Nephron progenitor cell (in vitro differentiated cells): ENCODE data around the gene MRPL32.

Source experiments
- DNase-seq: peaks from one replicate; pipeline ENCODE4 v3.0.0; 2021
- H3K27ac Mint-ChIP-seq: 2 replicates; pipeline ENCODE4 v1.8.0; 2021; ENCODE audit warnings: mild to moderate bottlenecking, moderate library complexity, mixed read lengths
- H3K27me3 Mint-ChIP-seq: 2 replicates; pipeline ENCODE4 v1.8.0; 2021; ENCODE audit warnings: mild to moderate bottlenecking, low read depth, mixed read lengths; ENCODE audit not compliant: poor library complexity
- H3K36me3 Mint-ChIP-seq: 2 replicates; pipeline ENCODE4 v1.8.0; 2021; ENCODE audit warnings: low read depth, mixed read lengths
- H3K4me1 Mint-ChIP-seq: 2 replicates; pipeline ENCODE4 v1.8.0; 2021; ENCODE audit warnings: mixed read lengths
- H3K4me3 Mint-ChIP-seq: 2 replicates; pipeline ENCODE4 v1.8.0; 2021; ENCODE audit warnings: mild to moderate bottlenecking, moderate library complexity, mixed read lengths
- H3K9me3 Mint-ChIP-seq: 2 replicates; pipeline ENCODE4 v1.8.0; 2021; ENCODE audit warnings: mild to moderate bottlenecking, moderate library complexity, mixed read lengths
- CTCF ChIP-seq: fragments of 200-600 bp; sonication (generic); IDR thresholded peaks from 2 replicates; pipeline ENCODE4 v1.5.0; 2021; ENCODE audit warnings: antibody characterized with exemption

The MRPL32 gene

GRCh38 chr7:42976371-42976770, 44.2 kb downstream of the MRPL32 start:
- peaks cover 11% of the 10 kb centered on the region for H3K4me1 Mint-ChIP-seq
- TF ChIP-seq CTCF: no peak
- H3K27ac Mint-ChIP-seq: no peak overlapping the region

GRCh38 chr7:42978496-42978895, 46.3 kb downstream of the MRPL32 start:
- peaks cover 3% of the 10 kb centered on the region for H3K27me3 Mint-ChIP-seq
- TF ChIP-seq CTCF: no peak
- H3K4me1 Mint-ChIP-seq: no peaks in the 10 kb centered on the region
- no peak overlapping the region for H3K4me3 Mint-ChIP-seq
- no peak for DNase-seq
- peaks cover under 1% of the 10 kb centered on the region for H3K36me3 Mint-ChIP-seq
- no peak overlapping the region for H3K27ac Mint-ChIP-seq
- peaks cover 8% of the 10 kb centered on the region for H3K9me3 Mint-ChIP-seq

More at GRCh38 chr7:42976371-42976770, 44.2 kb downstream of the MRPL32 start:
- H3K9me3 Mint-ChIP-seq: peaks cover 4% of the 10 kb centered on the region
- peaks cover 3% of the 10 kb centered on the region for H3K27me3 Mint-ChIP-seq
- no peak for DNase-seq
- no peaks in the 10 kb centered on the region for H3K36me3 Mint-ChIP-seq
- H3K4me3 Mint-ChIP-seq: no peak overlapping the region

GRCh38 chr7:42980084-42980483, 47.9 kb downstream of the MRPL32 start:
- no peak overlapping the region for H3K27ac Mint-ChIP-seq
- peaks cover 18% of the 10 kb centered on the region for H3K9me3 Mint-ChIP-seq
- no peak overlapping the region for H3K4me3 Mint-ChIP-seq
- H3K36me3 Mint-ChIP-seq: peaks cover 5% of the 10 kb centered on the region
- TF ChIP-seq CTCF: no peak
- DNase-seq: no peak
- no peaks in the 10 kb centered on the region for H3K4me1 Mint-ChIP-seq
- peaks cover 3% of the 10 kb centered on the region for H3K27me3 Mint-ChIP-seq

- peaks cover 20% of the 10 kb centered on the region for H3K9me3 Mint-ChIP-seq
- H3K36me3 Mint-ChIP-seq: peaks cover 5% of the 10 kb centered on the region
- no peak overlapping the region for H3K4me3 Mint-ChIP-seq
- TF ChIP-seq CTCF: no peak
- peaks cover 3% of the 10 kb centered on the region for H3K27me3 Mint-ChIP-seq
- no peak overlapping the region for H3K27ac Mint-ChIP-seq
- H3K4me1 Mint-ChIP-seq: no peaks in the 10 kb centered on the region
- no peak for DNase-seq
These were observed 48.3 kb downstream of the MRPL32 start for GRCh38 chr7:42980514-42980913.

- Mint-ChIP-seq H3K4me1 (no peaks in the 10 kb centered on the region), H3K27me3 (peaks cover 6% of the 10 kb centered on the region), H3K9me3 (peaks cover 23% of the 10 kb centered on the region), H3K4me3 (no peak overlapping the region), H3K36me3 (peaks cover 5% of the 10 kb centered on the region), H3K27ac (no peak overlapping the region)
- DNase-seq: no peak
- no peak for TF ChIP-seq CTCF
These were observed 49.4 kb downstream of the MRPL32 start for GRCh38 chr7:42981601-42982000.

- Mint-ChIP-seq H3K27ac (no peak overlapping the region), H3K4me1 (no peaks in the 10 kb centered on the region), H3K9me3 (peaks cover 23% of the 10 kb centered on the region), H3K4me3 (no peak overlapping the region), H3K36me3 (peaks cover 5% of the 10 kb centered on the region), H3K27me3 (peaks cover 6% of the 10 kb centered on the region)
- no peak for DNase-seq
- no peak for TF ChIP-seq CTCF
These were observed 50.5 kb downstream of the MRPL32 start for GRCh38 chr7:42982604-42983115.
